Endodermal cell (in vitro differentiated cells): Measurements from ENCODE around the gene DOCK8. TPM values are rescaled to one million over a fixed set of nuclear protein-coding genes. Genes with fewer than 3 reads are reported as not detected.

Source experiments
- DNase-seq: peaks from one replicate; pipeline ENCODE4 v3.0.0-alpha.2; 2017
- H3K27ac ChIP-seq: 2 replicates; pipeline ENCODE4 v1.5.1; 2013; ENCODE audit warnings: mild to moderate bottlenecking, low read depth, low read length, moderate library complexity
- H3K27me3 ChIP-seq: 2 replicates; pipeline ENCODE4 v1.6.1; 2013; ENCODE audit warnings: mild to moderate bottlenecking, low read length, moderate library complexity; ENCODE audit not compliant: insufficient read depth, control insufficient read depth, poor library complexity, severe bottlenecking
- H3K36me3 ChIP-seq: 2 replicates; pipeline ENCODE4 v1.7.0; 2013; ENCODE audit warnings: mild to moderate bottlenecking, low read length, moderate library complexity; ENCODE audit not compliant: control insufficient read depth, insufficient read depth
- H3K4me1 ChIP-seq: one replicate; pipeline ENCODE4 v1.7.0; 2013; ENCODE audit warnings: low read length; ENCODE audit not compliant: control insufficient read depth, insufficient read depth
- H3K4me3 ChIP-seq: 2 replicates; pipeline ENCODE4 v1.5.1; 2013; ENCODE audit warnings: mild to moderate bottlenecking, low read length, moderate library complexity
- H3K9ac ChIP-seq: 2 replicates; pipeline ENCODE4 v1.6.1; 2013; ENCODE audit warnings: mild to moderate bottlenecking, low read length, moderate library complexity; ENCODE audit not compliant: poor library complexity, severe bottlenecking; ENCODE audit errors: extremely low read depth
- H3K9me3 ChIP-seq: 2 replicates; pipeline ENCODE4 v1.6.1; 2013; ENCODE audit warnings: mild to moderate bottlenecking, low read length, moderate library complexity; ENCODE audit not compliant: control insufficient read depth
- H3K27ac Mint-ChIP-seq: 2 replicates; pipeline ENCODE4 v1.8.0; 2020; ENCODE audit warnings: mixed read lengths
- H3K27me3 Mint-ChIP-seq: 2 replicates; pipeline ENCODE4 v1.8.0; 2021; ENCODE audit warnings: mild to moderate bottlenecking, mixed read lengths; ENCODE audit not compliant: insufficient read depth
- H3K36me3 Mint-ChIP-seq: 2 replicates; pipeline ENCODE4 v1.8.0; 2020; ENCODE audit warnings: low read depth, mixed read lengths
- H3K4me1 Mint-ChIP-seq: 2 replicates; pipeline ENCODE4 v1.8.0; 2020; ENCODE audit warnings: mixed read lengths
- H3K4me3 Mint-ChIP-seq: 2 replicates; pipeline ENCODE4 v1.8.0; 2020; ENCODE audit warnings: mild to moderate bottlenecking, moderate library complexity, mixed read lengths
- H3K9me3 Mint-ChIP-seq: 2 replicates; pipeline ENCODE4 v1.8.0; 2020; ENCODE audit warnings: mild to moderate bottlenecking, mixed read lengths
- WGBS, 2 experiments: methylation state at CpG; one replicate each; pipeline versions ENCODE4 v1.1.5 to v1.1.7; 2013; ENCODE audit warnings: missing lambda C conversion rate in 2 of 2, mixed read lengths in 1 of 2; ENCODE audit not compliant: insufficient coverage in 1 of 2, insufficient read length in 1 of 2; 5-methylcytosine and 5-hydroxymethylcytosine counted together
- total RNA-seq, 2 donors: library from RNA; stranded (reverse); fragmentation: NEBNext Ultra II Directional in 1 of 2; extraction: Animal tissue kit (Norgen Biotek cat#: 25700) in 1 of 2; gene quantifications; 2 replicates in 1 of 2; 3 replicates in 1 of 2; pipeline ENCODE4 v1.2.1, GENCODE V29; 2021
- TF ChIP-seq, protein P1 (sequence below): fragments of 200-600 bp; sonication (generic); conservative IDR thresholded peaks from 2 replicates; pipeline ENCODE4 v1.5.0; 2021; ENCODE audit warnings: antibody characterized with exemption, mild to moderate bottlenecking

The DOCK8 gene
- total RNA-seq, 2 donors from 2014 or later = 26.9 to 28.1 TPM

DNA sequence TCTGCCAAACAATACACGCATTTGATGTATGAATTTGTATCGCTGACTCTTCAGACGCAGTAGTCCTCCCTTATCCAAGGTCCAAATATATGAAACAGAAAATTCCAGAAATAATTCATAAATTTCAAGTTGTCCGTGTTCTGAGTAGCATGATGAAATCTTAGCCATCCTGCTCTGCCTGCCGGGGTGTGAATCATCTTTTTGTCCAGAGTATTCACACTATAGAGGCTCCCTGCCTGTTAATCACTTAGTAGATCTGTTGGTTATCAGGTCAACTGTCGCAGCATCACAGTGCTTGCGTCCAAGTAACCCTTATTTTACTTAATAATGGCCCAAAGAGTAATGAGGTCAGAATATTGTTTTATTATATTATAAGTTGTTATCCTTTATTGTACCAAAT, 268.1 kb downstream of the DOCK8 start:
- no peak overlapping the region for H3K9ac ChIP-seq
- Mint-ChIP-seq H3K27me3 (no peaks in the 10 kb centered on the region), H3K27ac (no peak overlapping the region), H3K9me3 (peaks cover 20% of the 10 kb centered on the region), H3K4me1 (no peaks in the 10 kb centered on the region), H3K36me3 (peaks cover 8% of the 10 kb centered on the region), H3K4me3 (no peak overlapping the region)
- no peaks in the 10 kb centered on the region for H3K36me3 ChIP-seq
- 91 to 96% methylated on average over 5 to 7 of the region's 7 CpGs for WGBS, 2 experiments
- H3K4me1 ChIP-seq = no peaks in the 10 kb centered on the region
- no peak overlapping the region for H3K4me3 ChIP-seq
- no peak for DNase-seq
- peaks cover 34% of the 10 kb centered on the region for H3K9me3 ChIP-seq
- no peaks in the 10 kb centered on the region for H3K27me3 ChIP-seq
- no peak overlapping the region for H3K27ac ChIP-seq
- TF ChIP-seq, protein P1, sequence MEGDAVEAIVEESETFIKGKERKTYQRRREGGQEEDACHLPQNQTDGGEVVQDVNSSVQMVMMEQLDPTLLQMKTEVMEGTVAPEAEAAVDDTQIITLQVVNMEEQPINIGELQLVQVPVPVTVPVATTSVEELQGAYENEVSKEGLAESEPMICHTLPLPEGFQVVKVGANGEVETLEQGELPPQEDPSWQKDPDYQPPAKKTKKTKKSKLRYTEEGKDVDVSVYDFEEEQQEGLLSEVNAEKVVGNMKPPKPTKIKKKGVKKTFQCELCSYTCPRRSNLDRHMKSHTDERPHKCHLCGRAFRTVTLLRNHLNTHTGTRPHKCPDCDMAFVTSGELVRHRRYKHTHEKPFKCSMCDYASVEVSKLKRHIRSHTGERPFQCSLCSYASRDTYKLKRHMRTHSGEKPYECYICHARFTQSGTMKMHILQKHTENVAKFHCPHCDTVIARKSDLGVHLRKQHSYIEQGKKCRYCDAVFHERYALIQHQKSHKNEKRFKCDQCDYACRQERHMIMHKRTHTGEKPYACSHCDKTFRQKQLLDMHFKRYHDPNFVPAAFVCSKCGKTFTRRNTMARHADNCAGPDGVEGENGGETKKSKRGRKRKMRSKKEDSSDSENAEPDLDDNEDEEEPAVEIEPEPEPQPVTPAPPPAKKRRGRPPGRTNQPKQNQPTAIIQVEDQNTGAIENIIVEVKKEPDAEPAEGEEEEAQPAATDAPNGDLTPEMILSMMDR = no peak

DNA sequence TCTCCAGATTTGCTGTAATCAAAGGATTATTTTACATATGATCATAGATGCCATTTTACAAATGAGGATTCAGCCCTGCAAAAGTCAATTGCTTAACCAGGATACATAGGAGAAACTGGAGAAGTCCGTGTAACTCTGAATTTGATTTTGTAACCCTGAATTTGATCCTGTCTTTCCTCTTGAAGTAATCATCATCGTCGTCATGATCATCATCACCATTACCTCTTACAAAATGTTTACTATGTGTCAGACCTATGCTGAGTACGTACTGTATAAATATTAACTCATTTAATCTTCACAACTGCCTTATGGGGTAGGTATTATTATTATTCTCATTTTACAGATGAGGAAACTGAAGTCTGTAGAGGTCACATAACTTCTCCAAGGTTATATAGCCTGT, 271.5 kb downstream of the DOCK8 start:
- peaks cover 12% of the 10 kb centered on the region for H3K4me1 Mint-ChIP-seq
- H3K27me3 Mint-ChIP-seq = no peaks in the 10 kb centered on the region
- no peaks in the 10 kb centered on the region for H3K4me1 ChIP-seq
- peaks cover 20% of the 10 kb centered on the region for H3K9me3 Mint-ChIP-seq
- H3K27ac ChIP-seq = no peak overlapping the region
- H3K27me3 ChIP-seq = no peaks in the 10 kb centered on the region
- H3K9me3 ChIP-seq = peaks cover 34% of the 10 kb centered on the region
- no peak overlapping the region for H3K4me3 Mint-ChIP-seq
- no peak overlapping the region for H3K27ac Mint-ChIP-seq
- no peaks in the 10 kb centered on the region for H3K36me3 ChIP-seq
- H3K9ac ChIP-seq = no peak overlapping the region
- 99 to 100% methylated on average over 2 to 3 of the region's 4 CpGs for WGBS, 2 experiments
- no peak for DNase-seq
- no peak overlapping the region for H3K4me3 ChIP-seq
- peaks cover 6% of the 10 kb centered on the region for H3K36me3 Mint-ChIP-seq
- TF ChIP-seq, protein P1 = no peak

DNA sequence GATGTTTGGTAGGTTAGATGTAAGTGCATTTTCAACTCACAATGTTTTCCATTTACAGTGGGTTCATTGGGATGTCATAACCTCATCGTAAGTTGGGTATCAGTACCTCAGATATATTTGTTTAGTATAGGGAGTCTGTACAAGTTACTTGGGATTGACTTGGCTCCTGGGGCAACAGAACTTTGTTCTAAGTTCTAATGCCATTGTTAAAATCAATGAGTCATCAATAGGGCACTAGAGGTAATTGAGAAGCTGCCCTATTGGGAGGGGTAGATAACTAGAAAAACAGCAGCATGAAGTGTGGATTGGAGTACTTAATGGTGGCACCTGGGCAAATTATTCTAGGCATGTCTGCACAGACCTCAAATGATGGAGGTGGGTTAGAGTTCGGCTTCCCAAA, 272.8 kb downstream of the DOCK8 start:
- Mint-ChIP-seq H3K9me3 (peaks cover 17% of the 10 kb centered on the region), H3K27me3 (no peaks in the 10 kb centered on the region), H3K27ac (no peak overlapping the region), H3K4me1 (peaks cover 12% of the 10 kb centered on the region), H3K4me3 (no peak overlapping the region), H3K36me3 (peaks cover 6% of the 10 kb centered on the region)
- Histone ChIP-seq H3K27me3 (no peaks in the 10 kb centered on the region), H3K4me1 (no peaks in the 10 kb centered on the region), H3K4me3 (no peak overlapping the region), H3K36me3 (no peaks in the 10 kb centered on the region), H3K27ac (no peak overlapping the region), H3K9me3 (peaks cover 28% of the 10 kb centered on the region), H3K9ac (no peak overlapping the region)
- no peak for DNase-seq
- TF ChIP-seq, protein P1 = no peak
- 88 to 91% methylated on average over 1 to 2 of the region's 2 CpGs for WGBS, 2 experiments
